Activated CD4-positive, CD25-positive, alpha-beta regulatory T cell treated with anti-CD3 and anti-CD28 coated beads, Interleukin-2, amount 50 U/mL, for 24 hours (primary cell): ENCODE data around the gene ZNF766.
A peak's percentile ranks its signal among the peaks of the same experiment; 100 is the strongest.
"Not testable (repeated sequence)": the region's sequence is repeated elsewhere in the genome, so short reads cannot be mapped to it uniquely, and the experiment has no call there.

Experiments used
- ATAC-seq, 2 donors: fragments of 150-1000 bp; cut with Tn5 transposase; one replicate each; pipeline ENCODE4 v1.10.0; 2021; ENCODE audit warnings: mild to moderate bottlenecking in 1 of 2, moderate library complexity in 1 of 2

ZNF766 gene

GRCh38 chr19:52269338-52270261, at the start of gene ZNF766:
Gene ZNF766, plus strand, starts transcription at chr19:52269587. Its CDS starts 27 bp downstream, at chr19:52269614.
- peak; percentile 98 for ATAC-seq

DNA sequence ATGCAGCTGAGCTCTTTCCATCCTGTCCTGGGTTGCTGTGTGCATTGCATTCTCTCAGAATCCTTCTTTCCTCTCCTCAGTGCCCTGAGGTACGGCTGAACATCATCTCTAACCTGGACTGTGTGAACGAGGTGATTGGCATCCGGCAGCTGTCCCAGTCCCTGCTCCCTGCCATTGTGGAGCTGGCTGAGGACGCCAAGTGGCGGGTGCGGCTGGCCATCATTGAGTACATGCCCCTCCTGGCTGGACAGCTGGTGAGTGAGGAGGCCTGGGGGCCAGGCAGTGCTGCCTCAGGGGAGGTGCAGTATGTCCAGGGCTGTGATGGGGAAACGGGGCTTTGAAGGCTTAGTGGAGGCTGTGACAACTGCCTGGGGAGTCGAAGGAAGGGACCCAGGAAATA, 49.8 kb upstream of the ZNF766 start:
- ATAC-seq, result no peak

DNA sequence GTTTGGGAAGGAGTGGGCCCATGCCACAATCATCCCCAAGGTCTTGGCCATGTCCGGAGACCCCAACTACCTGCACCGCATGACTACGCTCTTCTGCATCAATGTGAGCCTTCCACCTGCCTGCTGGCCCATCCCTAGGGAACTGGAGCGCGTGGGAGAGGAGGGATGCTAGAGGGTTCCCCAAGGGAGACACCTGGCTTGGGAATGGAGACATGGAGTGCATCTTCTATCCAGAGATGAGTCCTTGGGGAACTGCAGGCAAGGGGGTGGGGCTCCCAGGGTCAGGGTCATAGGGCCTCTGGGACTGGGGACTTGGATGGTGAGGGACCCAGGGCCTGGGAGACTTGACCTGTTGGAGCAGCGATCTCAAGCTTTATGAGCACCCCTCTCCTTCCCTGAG, 48.4 kb upstream of the ZNF766 start:
- ATAC-seq, result no peak

- no peak for ATAC-seq
These were observed 47.5 kb upstream of the ZNF766 start for GRCh38 chr19:52221831-52222375.

DNA sequence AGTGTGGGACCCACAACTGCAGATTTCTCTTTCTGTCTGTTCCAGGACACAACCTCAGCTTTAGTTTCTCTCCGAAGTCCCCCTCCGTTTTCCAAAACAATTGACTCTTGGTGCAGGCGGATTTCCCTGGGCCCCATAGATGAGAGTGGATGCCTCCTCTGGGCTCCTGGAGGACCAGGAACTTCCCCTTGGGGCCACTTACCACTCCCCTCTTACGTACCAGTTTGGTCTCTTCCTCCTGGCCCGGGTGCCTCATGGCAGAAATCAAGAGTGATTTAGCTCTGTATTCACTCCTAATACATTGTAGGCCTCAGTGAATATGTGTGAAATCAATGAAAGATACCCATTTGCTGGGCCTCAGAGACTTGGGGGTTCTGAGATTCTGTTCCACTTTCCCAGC, 45.2 kb upstream of the ZNF766 start:
- ATAC-seq, result no peak

DNA sequence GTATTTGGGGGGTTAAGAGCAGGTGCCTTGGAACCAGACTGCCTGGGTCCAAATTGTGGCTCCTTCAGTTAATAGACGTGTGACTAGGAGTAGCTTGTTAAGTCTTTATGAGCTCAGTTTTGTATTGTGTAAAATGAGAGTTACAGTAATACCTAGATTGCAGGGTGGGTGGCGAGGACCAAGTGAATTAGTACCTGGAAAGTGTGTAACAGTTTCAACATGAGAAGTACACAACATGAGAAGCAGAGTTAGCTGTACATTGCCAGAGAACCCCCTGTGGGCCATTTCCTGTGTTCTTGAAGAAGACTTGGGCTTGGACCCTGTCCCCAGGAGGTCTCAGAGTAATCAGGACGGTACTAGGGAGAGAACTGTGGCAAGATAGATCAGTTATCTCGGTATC, 42.7 kb upstream of the ZNF766 start:
- ATAC-seq, result peak; percentile 37 to 54

- no peak for ATAC-seq
These were observed 42.0 kb upstream of the ZNF766 start for GRCh38 chr19:52227196-52227940.

DNA sequence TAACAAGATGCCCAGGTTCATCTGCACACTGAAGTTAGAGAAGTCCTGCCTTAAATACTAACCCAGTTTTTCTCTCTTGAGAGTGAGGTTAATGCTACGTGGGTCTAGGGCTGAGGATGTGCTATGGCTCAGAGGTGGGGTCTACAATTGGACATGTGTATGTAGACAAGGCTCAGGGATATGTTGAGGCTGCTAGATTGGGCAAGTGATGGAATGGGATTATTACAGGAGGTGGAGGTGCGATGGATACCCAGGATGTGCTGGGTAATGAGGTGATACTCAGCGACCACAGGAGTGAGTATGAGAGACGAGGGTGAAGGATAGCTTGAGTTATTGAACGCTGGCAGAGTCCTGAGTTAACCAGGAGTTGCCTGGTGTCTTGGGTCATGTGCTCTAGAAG, 41.4 kb upstream of the ZNF766 start:
- ATAC-seq, result no peak

GRCh38 chr19:52229524-52229923, 39.9 kb upstream of the ZNF766 start:
- no peak for ATAC-seq

DNA sequence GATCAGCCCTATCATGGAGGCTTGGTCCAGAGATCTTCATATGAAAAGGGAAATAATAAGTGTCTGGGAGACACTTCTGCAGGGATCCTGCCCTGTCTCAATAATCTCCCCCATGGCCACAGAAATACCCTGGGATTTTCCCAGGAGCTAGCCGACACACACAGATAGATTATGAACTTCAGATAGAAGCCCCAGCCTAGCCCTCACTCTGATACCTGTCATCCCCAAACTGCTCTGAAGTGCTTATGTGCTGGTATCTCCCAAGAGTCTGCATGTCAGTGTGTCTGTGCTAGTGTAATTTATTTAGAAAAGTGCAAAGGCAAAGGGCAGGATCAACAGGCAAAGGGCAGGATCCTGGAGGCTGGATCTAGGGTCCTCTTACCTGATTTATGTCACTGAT, 38.7 kb upstream of the ZNF766 start:
- no peak for ATAC-seq

GRCh38 chr19:52231154-52231910, 38.1 kb upstream of the ZNF766 start:
- ATAC-seq, result no peak

DNA sequence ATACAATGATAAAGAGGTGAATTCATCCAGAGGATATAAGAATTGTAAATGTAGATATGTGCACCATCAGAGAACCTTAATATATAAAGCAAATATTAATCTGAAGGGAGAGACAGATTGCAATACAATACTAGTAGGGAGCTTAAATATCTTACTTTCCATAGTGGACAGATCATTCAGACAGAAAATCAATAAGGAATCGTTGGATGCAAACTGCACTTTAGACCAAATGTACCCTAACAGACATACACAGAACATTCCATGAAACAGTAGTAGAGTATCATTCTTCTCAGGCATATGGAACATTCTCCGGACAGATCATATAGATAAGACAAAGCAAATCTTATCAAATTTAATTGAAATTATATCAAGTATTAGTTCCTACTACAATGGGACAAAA, 35.0 kb upstream of the ZNF766 start:
- no peak for ATAC-seq

DNA sequence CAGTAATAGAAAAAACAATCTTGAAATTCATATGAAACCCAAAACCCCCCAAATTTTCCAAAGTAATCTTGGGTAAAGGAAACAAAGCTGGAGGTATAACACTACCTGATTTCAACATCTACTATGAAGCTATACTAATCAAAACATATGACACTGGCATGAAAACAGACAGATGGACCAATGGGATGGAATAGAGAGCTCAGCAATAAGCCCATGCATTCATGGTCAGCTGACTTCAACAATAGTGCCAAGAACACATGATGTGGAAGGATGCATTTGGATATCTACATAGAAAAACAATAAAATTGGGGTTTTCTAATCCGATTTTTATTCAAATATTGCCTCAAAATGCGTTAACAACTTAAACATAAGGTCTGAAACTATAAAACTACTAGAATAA, 32.2 kb upstream of the ZNF766 start:
- no peak for ATAC-seq

DNA sequence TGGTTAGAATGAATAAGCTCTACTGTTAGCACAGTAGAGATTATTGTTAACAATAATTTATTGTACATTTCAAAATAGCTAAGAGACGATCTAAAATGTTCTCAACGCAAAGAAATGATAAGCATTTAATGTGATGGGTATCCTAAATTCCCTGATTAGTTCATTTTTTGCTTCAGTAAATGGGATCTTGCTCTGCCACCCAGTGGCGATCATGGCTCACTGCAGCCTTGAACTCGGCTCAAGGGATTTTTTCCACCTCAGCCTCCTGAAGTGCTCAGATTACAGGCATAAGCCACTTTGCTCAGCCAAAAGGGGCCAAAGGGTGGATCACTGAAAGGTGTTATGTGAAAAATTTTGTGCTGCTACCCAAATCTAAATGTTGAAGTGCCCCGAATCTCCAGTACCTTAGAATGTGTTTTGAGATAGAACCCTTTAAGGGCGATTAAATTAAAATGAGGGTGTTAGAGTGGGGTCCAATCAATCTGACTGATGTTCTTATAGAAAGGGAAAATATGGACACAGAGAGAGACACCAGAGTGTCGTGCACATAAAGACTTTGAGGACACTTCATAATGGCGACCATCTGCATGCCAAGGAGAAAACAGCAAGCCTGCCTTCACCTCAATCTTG, 31.5 kb upstream of the ZNF766 start:
- peak in 1 of 2 donors; percentile 21 for ATAC-seq

DNA sequence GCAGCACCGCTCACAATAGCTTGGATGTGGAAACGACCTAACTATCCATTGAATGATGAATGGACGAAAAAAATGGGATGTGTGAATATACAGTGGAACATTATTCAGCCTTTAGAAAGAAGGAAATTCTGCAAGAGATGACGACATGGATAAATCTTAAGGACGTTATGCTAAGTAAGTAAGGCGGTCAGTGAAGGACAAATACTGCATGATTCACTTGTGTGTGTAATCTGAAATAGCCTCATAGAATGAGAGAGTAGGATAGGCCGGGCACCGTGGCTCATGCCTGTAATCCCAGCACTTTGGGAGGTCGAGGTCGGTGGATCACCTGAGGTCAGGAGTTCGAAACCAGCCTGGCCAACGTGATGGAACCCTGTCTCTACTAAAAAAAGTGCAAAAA, 25.4 kb upstream of the ZNF766 start:
- ATAC-seq, result no peak

DNA sequence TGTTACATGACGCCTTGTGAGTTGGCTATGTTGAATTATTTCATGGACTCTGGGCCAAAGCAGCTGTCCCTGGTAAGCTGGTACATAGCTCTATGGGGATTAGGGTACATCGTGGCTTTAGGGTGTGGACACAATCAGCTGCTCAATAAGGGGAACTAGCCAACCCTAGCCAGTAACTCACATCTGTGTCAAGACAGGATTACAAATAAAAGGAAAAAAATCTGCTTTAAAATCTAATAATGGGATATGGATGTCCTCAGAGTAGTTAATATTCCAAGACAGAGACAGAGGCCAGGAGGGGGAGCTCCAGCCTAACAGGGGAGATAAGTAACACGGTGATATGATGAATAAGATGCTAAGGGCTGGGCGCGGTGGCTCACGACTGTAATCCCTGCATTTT, 21.1 kb upstream of the ZNF766 start:
- peak; percentile 59 to 60 for ATAC-seq

DNA sequence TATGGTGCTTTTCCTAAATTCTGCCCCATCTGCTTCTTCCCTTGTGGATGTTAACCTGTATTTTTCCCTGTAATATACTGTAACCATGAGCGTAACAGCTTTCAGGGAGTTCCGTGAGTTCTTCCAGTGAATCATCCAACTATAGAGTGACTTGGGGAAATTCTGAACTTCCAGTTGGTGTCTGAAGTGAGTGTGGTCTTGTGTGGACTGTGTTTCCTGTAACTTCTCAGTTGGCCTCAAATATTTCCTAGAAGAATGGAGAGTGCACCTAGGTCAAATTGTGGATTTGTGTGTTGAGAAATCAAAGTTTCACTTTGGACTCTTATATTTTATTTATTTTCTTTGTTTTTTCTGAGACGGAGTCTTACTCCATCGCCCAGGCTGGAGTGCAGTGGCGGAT, 11.0 kb upstream of the ZNF766 start:
- no peak for ATAC-seq

GRCh38 chr19:52265556-52265955, 3.8 kb upstream of the ZNF766 start:
- ATAC-seq, result not testable (repeated sequence)

DNA sequence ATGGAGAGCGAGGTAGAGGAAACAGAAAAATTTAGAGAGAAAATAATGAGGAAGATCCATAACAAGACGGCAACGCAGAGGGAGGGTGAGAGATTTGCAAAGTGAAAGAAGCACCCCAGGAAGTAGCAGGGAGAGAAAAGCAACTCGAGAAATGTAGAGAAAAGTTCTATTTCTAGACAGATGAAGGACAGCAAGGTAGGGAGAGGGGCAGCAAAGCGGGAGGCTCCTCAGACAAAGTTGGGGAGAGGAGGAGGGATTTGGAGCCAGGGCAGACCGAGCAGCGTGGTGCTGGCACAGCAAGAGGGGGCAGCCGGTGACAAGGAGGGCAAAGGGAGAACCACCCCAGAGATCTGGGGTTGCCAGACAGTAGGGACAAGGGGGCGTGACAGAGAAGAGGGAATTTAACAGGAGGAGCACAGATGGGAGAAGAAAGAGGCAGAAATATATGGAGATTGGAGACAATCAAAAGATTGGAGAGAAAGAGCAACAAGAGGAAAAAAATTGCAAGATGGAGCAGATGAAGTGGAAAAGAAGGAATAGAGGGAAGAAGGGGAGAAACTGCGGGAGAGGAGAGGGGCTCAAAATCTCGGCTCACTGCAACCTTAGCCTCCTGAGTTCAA, 989 bp downstream of the ZNF766 start:
- ATAC-seq, result no peak

- no peak for ATAC-seq
These were observed 3.9 kb downstream of the ZNF766 start for GRCh38 chr19:52273301-52273700.

- ATAC-seq, result no peak
These were observed 4.8 kb downstream of the ZNF766 start for GRCh38 chr19:52274191-52274590.

DNA sequence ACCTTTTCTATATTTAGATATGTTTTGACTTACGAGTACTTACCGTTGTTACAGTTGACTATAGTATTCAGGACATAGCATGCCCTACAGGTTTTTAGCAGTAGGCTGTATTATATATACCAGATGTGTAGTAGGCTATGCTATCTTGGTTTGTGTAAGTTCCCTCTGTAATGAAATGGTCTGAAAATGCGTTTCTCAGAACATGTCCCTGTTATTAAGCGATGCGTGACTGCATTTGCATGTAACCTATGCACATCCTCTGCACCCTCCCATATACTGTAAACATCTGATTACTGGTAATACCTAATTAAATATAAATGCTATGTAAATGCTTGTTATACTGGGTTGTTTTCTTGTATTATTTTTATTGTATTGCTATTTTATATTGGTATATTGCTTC, 6.6 kb downstream of the ZNF766 start:
- no peak for ATAC-seq
